GM19351 (cell line): ENCODE data around the gene SLC22A15.
"Not testable (repeated sequence)": the region's sequence is repeated elsewhere in the genome, so short reads cannot be mapped to it uniquely, and the experiment has no call there.

Source experiments
- ATAC-seq: cut with Tn5 transposase; IDR thresholded peaks from one replicate; pipeline ENCODE4 v1.9.1; 2021; ENCODE audit warnings: mild to moderate bottlenecking, moderate library complexity; ENCODE audit not compliant: unreplicated experiment

Gene SLC22A15

DNA sequence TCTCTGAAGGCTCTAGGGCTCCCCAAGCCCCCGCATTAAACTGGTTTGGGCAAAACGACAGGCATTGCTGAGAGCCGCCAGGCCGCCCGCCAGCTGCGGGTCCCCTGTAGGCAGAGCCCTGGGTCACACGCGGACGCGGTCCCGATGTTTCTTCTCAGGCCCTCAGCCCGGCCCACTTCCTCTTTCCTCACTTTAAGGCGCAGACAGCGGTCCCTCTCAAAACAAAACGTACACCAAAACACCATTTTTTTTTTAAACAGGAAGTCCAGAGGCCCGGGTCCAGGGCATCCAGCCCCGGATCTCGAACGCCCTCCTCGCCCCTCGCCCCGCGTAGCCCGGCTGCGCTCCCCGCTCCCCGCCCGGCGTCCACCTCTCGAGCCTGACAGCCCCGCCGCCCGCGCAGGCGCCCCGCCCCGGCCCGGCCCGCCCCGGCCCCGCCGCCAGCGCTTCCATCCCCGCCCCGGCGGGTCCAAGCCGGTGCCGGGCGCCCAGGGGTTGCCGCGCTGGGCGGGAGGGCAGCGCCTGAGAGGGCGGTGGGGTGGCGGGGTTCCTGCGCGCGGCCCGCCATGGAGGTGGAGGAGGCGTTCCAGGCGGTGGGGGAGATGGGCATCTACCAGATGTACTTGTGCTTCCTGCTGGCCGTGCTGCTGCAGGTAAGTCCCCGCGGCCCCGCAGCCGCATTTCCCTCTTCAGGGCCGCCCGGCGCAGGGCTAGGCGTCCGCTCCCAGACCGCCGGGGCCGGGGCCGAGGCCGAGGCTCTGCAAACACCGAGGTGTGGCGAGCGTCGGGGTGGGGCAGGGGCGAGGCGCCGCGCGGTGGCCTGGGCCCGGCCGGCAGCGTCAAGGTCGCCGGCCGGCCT lies at the start of gene SLC22A15:
Gene SLC22A15, plus strand, starts transcription at position 452 of the 859 bp plus-strand sequence. Its CDS starts 115 bp downstream, at position 567.
- peak; percentile 90 for ATAC-seq

DNA sequence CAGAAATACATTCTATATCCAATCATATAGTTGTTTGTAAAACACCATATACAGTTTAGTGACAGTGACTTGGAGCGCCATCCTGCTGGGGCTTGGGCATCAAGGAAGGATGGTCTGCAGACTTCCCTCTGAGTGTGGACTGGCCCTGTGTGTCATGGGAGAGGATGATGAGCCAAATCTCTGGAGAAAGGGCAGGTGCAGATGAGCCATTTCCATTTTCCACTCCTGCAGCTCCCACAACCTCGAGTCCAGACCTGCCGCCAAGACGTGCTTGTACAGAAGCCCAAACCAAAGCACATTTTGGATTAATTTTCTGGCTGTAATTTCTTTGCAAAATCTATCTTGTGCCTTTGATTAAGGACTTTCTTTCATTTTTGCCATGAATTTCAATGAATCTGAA lies 48.3 kb upstream of the SLC22A15 start:
- no peak for ATAC-seq

DNA sequence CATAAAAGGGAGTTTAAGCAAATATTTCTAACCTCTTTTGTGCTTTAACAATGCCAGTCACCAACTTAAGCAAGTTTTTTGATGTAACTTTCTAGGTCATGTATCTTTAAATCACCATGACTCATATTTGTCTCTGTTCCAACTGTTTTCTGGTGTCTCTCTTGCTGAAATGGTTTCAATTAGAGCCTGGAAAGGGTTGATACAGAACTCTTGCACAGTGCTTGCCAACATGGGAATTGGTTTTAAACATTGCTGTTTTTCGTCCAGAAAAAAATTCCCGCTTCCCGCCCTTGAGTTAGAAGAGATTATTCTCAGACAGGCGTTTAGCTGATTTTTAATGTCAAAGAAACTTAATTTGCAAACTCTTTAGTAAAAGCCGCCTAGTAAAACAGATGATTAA lies 46.4 kb upstream of the SLC22A15 start:
- ATAC-seq = no peak

DNA sequence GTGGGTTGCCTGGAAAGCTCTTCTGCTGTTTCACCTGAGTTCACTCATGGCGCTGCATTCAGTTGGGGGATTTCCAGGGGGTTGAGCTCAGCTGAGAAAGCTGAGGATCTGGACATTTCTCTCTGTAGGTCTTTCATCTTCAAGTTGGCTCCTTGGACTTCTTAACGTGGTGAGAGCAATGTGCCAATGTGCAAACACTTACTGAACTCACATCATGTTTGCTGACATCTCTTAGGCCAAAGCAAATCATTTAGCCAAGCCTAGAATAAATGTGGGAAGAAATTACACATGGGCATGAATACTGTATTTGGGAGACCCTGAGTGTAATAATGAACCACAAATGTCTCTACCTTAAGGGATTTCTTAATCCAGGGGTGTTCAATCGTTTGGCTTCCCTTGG lies 42.7 kb upstream of the SLC22A15 start:
- no peak for ATAC-seq

DNA sequence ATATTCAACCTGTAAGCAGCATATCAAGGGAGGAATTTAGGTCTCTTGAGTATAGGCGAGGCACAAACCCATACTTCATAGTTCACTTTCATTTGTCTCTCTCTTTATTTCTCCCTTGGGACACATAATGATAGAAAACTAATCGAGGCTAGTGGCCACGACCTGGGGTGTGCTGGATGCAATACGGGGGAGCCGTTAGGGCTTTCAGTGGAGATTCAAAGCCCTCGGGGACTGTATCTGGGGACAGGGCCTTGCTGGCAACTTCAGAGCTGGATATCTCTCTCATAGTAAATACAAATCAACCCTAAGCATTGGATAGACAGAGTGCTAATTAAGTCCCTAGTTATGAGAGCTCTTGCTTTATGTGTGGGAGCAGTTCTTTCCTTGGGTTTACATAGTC lies 36.9 kb upstream of the SLC22A15 start:
- no peak for ATAC-seq

DNA sequence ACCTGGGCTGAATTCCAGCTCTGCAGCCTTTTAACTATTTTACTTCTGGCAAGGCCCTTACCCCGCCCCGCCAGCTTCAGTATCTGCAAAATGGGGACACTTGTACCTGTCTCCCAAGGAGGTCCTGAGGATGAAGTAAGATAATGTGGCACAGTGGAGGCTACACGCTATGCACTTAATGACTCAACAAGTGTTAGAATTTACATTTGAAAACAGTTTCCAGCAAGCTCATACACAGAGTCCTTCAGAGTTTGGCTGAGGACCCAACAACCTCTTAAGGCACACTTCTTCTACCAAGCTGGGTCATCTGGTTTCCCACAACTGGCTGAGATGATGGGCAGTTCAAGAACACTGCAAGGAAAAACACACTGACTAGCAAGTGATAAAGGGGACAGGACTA lies 30.2 kb upstream of the SLC22A15 start:
- ATAC-seq = no peak

DNA sequence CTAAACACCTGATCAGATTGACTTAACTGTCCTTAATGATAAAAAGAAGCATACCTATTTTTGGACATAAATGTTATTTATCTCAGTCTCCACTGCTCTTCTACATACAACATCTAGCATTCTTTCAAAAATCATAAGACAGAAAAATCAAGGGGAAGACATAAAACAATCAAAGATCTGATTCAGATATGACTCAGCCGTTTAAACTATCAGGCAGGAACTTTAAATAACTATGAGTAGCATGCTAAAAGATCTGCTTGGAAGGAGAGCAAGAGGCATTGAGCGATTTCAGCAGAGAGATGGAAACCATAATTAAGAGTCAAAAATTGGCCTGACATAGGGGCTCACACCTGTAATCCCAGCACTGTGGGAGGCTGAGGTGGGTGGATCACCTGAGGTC lies 27.2 kb upstream of the SLC22A15 start:
- no peak for ATAC-seq

DNA sequence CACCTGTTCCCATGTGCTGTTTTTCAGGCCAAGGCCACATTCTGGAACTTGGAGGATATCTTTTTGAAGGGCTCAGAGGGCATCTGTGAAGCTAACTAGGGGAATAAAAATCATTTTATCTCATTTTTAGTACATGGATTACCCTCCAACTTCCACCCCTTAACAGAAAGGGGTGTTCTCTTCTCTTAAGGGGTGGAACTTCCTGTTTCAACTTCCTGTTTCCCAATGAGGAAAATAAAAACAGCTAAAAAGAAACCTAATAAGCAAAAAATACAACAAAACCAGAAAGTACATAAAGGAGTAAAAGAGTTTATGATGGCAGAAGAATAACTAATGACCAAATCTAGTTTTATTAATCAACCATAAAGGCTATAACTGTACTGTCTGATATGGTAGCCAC lies 24.8 kb upstream of the SLC22A15 start:
- no peak for ATAC-seq

DNA sequence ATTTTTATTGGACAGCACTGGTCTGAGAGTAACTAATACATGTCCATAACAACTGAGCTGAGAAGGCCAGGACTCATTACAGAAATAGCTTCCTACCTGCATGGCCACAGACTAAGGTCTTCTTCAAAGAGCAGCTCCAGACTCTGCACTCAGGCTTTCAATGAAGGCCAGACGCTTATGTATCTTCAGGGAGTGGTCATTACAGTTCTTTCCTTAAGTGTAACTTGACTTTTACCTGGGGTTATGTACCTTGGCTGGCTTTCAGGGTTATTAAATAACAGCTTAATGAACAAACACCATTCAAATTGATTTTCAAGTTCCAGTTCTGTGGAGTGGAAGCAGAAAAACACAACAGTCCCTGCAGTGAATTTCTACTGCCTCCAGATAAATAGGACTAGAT lies 23.8 kb upstream of the SLC22A15 start:
- no peak for ATAC-seq

DNA sequence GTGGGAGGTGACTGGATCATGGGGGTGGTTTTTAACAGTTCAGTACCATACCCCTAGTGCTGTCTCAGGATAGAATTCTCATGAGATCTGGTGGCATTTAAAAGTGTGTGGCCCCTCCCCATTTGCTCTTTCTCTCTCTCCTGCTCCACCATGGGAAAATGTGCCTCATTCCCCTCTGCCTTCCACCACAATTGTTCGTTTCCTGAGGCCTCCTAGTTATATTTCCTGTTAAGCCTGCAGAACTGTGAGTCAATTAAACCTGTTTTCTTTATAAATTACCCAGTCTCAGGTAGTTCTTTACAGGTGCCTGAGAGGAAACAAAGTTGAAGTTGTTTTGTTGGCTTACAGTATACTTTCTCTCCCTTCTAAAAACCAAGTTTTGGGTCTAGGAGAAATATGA lies 23.1 kb upstream of the SLC22A15 start:
- ATAC-seq = no peak

DNA sequence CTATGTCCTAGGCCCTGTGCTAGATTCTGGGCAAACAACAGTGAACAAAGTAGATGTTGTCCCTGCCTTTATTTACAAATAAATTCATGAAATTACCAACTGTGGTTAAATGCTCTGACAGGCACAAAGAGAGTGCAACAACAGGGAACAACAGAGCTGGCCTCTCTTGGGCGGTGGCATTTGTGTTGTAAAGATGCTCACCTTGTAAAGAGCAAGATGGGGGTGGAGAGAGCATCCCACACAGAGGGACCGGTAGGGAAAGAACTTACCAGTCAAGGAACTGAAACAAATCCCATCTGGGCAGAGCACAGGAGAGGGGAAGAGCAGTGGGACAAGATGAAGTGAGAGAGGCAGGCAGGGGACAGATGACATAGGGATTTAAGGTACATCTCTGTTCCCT lies 21.6 kb upstream of the SLC22A15 start:
- no peak for ATAC-seq

DNA sequence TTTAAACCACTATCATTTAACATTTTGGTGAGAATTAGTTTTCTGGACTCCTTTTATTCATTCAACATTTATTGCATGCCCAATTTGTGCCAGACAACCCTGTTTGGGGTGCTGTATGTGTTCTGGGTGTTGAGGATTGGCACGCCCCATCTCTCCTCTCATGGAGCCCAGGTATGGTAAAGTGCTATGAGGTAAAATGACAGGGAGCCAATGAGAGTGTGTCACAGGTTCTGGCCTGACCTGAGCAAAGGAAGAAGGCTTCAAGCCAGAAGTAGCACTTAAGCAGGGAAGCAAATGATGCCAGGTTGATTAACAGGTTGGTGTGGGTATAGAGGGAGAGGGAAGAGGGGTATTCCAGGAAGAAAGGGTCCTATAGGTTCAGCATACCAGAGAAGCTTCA lies 21.1 kb upstream of the SLC22A15 start:
- ATAC-seq = no peak

DNA sequence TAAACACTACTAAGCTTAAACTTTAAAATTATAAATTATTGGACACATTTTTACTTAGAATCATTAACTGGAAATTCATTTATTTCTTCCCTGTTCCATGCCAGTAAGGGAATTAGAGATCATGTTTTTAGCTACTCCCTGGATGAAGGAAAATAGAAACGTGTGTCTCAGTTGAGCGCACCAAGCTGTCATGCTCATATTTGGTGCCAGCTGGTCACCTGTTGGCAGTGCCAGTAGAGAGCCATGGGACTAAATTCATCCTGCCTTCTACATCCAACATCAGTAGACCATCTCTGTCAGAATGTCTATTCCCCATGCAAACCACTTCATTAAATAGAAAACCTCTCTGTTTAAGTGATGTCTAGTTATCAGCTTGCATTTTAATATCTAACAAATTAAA lies 17.4 kb upstream of the SLC22A15 start:
- ATAC-seq = no peak

DNA sequence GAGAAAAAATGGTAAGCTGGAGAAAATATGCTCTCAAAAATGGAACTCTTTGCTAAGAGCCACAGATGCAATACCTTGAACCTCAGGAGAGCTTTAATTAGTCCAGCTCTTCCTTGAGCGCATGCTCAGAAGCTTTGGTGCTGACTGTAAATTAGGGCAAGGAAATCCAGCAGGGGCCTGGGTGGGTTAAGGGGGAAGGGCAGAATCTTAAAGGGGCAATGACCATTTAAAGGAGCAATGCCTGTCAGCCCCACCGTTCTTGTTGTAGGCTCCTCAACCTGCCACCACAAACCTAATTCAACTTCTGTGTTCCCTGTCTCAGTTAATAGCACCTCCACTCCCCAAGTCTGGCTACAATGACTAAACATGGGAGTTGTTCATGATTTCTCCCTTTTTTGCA lies 6.8 kb upstream of the SLC22A15 start:
- no peak for ATAC-seq

DNA sequence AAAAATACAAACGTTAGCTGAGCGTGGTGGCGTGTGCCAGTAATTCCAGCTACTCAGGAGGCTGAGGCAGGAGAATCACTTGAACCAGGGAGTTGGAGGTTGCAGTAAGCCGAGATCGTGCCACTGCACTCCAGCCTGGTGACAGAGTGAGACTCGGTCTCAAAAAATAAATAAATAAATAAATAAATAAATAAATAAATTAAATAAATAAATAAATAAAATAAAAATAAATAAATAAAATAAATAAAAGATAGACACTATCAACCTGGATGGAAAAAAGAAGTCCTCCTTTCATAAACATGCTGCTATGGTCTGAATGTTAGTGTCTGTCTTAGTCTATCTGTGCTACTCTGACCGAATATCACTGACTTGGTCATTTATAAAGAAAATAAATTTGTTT lies 4.5 kb upstream of the SLC22A15 start:
- not testable (repeated sequence) for ATAC-seq

DNA sequence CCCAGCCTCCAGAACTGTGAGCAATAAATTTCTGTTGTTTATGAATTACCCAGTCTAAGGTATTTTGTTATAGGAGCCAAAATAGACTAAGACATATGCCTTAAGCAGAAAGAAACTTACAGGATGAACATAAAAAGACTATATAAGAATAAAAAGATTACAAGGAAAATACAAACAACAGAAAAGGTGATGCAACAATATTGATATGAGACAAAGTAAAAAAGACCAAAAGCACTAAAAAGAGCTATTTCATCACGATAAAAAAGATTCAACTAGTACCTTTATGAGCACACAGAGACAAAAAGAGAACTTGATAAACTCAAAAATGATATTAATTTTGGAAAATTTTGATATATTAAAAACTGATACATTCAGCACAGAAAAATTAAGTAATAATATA lies 3.2 kb upstream of the SLC22A15 start:
- ATAC-seq = no peak

DNA sequence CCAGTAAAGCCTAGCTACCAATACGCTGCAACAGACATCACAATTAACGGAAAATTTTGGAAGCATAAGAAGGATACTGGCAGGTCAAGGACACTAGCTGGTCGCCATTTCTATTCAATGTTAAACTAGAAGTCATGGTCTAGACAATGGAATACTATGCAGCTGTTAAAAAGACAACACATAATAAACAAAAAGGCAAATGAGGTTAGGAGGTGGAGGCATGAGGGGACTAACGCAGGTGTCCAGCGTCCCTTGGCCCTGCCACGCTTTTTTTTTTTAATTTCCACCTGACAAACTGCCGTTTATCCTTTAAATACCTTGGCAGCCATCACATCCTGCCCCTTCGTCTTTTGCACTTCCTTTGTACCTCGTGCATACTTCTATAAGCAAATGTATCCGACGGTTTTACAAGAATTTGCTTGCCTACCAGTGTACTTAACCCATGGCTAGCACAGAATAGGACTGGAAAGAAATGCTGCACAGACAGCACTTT lies 698 bp upstream of the SLC22A15 start:
- ATAC-seq = no peak

DNA sequence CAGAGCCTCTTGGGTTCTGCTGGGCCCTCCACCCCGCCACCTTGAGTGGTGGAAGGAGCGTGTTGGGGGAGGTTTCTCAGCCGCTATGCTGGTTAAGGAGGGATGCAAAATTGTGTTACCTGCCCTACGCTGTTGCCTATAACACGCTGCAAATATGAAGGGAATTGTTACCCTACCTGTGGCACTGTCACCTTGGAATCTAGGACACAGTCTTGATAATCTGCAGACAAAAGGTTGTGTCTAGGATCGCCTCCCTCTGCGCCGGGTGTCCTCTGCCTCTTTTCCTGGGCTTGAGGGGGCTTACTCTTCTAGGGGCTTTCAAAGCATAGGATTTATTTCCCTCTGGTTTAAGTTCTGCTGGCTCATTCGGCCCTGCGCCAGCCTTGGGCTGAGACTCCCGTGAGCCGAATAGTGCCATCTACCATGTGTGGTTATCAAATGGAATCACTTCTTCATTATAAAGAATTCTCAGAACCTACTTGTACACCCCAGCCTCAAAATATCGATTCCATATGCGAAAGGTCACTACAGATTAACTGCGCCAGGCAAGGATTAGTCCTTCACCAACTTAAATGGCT lies 697 bp downstream of the SLC22A15 start:
- no peak for ATAC-seq

DNA sequence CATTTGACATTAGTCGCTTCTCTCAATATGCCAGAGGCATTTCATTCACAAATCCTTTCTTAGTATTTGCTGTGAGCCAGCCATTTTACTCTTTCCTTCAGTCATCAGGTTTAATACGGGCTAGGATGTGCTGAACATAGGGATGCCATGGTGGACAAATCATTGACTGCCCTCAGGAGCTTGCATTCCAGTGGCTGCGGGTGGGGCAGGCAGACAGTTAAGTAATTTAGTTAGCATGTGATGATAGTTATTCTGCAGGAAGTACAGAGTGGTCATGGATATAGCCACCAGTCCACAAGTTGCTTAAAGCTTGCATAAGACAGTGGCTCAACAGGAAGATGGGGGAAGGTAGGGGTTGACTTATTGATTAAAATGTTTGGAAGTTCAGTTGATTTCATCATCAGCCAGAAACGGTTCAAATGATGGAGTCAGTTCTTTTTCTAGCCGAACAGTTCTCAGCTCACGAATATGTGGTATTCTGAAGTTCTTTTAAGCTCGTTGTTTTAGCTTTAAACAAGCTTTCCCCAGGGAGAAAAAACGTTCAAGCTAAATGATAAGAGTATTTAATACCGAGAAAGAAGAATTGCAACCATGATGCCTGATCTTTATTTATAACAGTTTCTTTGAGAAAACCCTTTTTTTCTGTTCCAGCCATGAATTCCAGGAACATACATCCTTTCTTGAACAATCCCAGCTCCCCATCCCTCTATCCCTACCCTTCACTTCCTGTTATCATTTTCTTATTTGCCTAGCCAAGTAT lies 1.4 kb downstream of the SLC22A15 start:
- ATAC-seq = no peak

DNA sequence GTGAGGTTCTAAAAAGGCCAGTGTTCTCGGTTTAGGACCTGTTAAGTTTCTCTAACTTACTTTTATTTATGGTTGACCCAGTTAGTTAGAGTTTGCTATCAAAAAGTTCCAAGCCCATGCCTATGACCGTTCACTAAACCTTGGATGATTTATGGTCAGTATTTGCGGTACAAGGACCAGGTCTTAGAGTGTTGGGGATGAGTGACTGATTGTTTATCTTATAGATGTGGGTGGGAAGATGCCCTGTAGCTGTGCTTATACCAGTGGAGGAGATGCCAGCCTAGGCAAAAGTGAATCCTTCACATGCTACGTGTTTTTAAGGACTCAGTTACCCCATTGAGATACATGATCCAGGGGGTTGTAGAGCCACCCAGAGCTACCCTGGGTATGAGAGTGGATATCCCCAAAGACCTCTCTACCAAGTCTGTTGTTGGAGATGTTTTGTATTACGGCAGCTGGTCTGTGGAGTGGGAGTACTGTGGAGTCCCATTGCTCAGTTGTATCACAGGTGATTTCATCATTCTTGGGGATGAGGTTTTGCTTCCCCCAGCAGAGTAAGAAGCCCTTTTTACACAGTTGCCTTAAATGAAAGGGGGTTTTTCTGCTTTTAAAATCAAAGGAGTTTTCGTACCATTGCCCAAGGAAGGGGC lies 2.1 kb downstream of the SLC22A15 start:
- no peak for ATAC-seq

DNA sequence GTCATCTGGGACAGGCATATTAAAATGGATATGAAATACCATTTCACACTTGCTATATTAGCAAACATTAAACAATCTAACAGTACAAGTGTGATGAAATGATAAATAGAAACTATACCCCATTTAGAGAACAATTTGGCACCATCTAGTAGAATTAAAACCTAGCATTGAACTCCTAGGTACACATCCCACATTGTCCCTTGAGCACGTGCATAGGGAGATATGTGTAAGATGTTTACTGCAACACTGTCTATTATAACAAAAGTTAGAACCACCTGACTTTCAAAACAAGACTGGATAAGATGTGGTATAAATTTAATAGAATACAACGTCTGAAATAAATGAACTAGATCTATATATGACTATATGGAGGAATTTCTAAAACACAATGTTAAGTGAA lies 3.8 kb downstream of the SLC22A15 start:
- no peak for ATAC-seq
